Cardiac muscle cell (in vitro differentiated cells and primary cell): Measurements from ENCODE around the gene TRMT2A. TPM values are rescaled to one million over a fixed set of nuclear protein-coding genes. Genes with fewer than 3 reads are reported as not detected.

Source experiments
- DNase-seq, 2 donors: peaks; one replicate each; pipeline versions ENCODE4 v3.0.0 to v3.0.0-alpha.2; 2010 to 2017; ENCODE audit warnings: low read depth in 1 of 2, low spot score in 1 of 2
- H3K27ac ChIP-seq: fragments of 200-600 bp; sonication (generic); 2 replicates; pipeline ENCODE4 v1.5.1; 2016
- H3K27me3 ChIP-seq: fragments of 200-600 bp; sonication (generic); 2 replicates; pipeline ENCODE4 v1.6.0; 2016; ENCODE audit warnings: control low read depth
- H3K36me3 ChIP-seq: fragments of 200-600 bp; sonication (generic); 2 replicates; pipeline ENCODE4 v1.5.1; 2016; ENCODE audit warnings: control low read depth
- H3K4me1 ChIP-seq: fragments of 200-600 bp; sonication (generic); 2 replicates; pipeline ENCODE4 v1.8.1; 2017; ENCODE audit warnings: low read depth, mild to moderate bottlenecking, mixed run types
- H3K4me3 ChIP-seq: fragments of 200-600 bp; sonication (generic); 2 replicates; pipeline ENCODE4 v1.5.1; 2016; ENCODE audit warnings: mild to moderate bottlenecking
- H3K9me3 ChIP-seq: fragments of 200-600 bp; sonication (generic); 2 replicates; pipeline ENCODE4 v1.5.1; 2017; ENCODE audit warnings: low read depth, mild to moderate bottlenecking, control low read depth
- polyA plus RNA-seq: library from polyadenylated mRNA; unstranded; fragments of >200 nt; fragmentation: Nextera tagmentation; extraction: Ambion mirVana; gene quantifications from 2 replicates; pipeline ENCODE4 v1.2.1, GENCODE V29; 2016
- total RNA-seq: library from RNA; depleted of rRNA; stranded (reverse); fragments of >200 nt; gene quantifications from 2 replicates; pipeline ENCODE4 v1.2.3, GENCODE V29; 2016
- TF ChIP-seq, protein P1 (sequence below): IDR thresholded peaks from 2 replicates; pipeline ENCODE4 v1.5.1; 2012; ENCODE audit warnings: low read depth, mild to moderate bottlenecking, low read length

TRMT2A gene
- total and polyA plus RNA-seq, 2 experiments from 2014 or later, result 71.9 to 77.7 TPM

GRCh38 chr22:20142711-20143621 is 25.9 kb upstream of the TRMT2A start:
- DNase-seq, result no peak
- Histone ChIP-seq H3K36me3 (no peaks in the 10 kb centered on the region), H3K4me1 (peaks cover 9% of the 10 kb centered on the region), H3K9me3 (no peaks in the 10 kb centered on the region), H3K4me3 (no peak overlapping the region), H3K27me3 (no peaks in the 10 kb centered on the region), H3K27ac (no peak overlapping the region)
- TF ChIP-seq, protein P1, sequence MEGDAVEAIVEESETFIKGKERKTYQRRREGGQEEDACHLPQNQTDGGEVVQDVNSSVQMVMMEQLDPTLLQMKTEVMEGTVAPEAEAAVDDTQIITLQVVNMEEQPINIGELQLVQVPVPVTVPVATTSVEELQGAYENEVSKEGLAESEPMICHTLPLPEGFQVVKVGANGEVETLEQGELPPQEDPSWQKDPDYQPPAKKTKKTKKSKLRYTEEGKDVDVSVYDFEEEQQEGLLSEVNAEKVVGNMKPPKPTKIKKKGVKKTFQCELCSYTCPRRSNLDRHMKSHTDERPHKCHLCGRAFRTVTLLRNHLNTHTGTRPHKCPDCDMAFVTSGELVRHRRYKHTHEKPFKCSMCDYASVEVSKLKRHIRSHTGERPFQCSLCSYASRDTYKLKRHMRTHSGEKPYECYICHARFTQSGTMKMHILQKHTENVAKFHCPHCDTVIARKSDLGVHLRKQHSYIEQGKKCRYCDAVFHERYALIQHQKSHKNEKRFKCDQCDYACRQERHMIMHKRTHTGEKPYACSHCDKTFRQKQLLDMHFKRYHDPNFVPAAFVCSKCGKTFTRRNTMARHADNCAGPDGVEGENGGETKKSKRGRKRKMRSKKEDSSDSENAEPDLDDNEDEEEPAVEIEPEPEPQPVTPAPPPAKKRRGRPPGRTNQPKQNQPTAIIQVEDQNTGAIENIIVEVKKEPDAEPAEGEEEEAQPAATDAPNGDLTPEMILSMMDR, result no peak

DNA sequence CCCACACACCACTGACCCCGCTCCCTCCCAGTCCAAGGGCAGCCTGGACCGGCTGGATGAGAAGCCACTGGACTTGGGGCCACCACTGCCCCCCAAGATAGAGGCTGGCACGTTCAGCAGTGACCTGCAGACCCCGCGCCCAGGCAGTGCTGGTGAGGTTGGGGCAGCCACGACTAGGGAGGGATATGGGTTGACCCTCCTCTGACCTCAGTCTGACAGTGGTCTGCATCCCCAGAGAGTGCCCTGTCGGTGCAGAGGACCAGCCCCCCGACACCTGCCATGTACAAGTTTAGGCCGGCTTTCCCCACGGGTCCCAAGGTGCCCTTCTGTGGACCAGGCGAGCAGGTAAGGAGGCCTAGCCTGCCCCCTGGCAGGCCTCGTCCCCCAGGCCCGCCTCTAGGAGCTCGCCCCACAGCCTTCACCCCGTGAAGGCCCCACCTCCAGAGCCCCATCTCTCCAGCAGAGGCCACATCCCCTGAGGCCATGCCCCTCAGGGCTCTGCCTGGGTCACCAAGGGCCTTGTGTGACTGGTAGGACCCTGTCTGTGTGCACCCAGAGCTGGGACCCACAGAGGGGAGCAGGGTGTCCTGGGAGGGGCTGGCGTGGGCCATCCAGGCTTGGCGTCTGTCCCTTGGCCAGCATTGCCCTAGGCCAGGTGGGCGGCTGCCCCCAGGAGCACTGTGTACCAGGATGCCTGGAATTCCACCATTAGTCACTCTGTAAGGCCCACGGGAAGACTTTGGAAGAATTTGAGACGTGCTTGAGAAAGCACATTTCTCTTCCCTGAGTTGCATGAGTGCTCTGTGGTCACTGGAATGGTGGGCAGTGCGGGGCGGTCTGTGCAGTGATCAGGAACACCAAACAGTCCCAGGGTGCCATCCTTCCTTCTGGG is 24.4 kb upstream of the TRMT2A start:
- Histone ChIP-seq H3K27me3 (no peaks in the 10 kb centered on the region), H3K4me1 (peaks cover 23% of the 10 kb centered on the region), H3K27ac (no peak overlapping the region), H3K9me3 (no peaks in the 10 kb centered on the region), H3K36me3 (no peaks in the 10 kb centered on the region), H3K4me3 (no peak overlapping the region)
- TF ChIP-seq, protein P1, result no peak
- peak in 1 of 2 donors; percentile 49 for DNase-seq

GRCh38 chr22:20140521-20140964 is 23.5 kb upstream of the TRMT2A start:
- no peak for DNase-seq
- Histone ChIP-seq H3K36me3 (no peaks in the 10 kb centered on the region), H3K27ac (no peak overlapping the region), H3K4me3 (no peak overlapping the region), H3K4me1 (peaks cover 28% of the 10 kb centered on the region), H3K9me3 (no peaks in the 10 kb centered on the region), H3K27me3 (no peaks in the 10 kb centered on the region)
- TF ChIP-seq, protein P1, result no peak

DNA sequence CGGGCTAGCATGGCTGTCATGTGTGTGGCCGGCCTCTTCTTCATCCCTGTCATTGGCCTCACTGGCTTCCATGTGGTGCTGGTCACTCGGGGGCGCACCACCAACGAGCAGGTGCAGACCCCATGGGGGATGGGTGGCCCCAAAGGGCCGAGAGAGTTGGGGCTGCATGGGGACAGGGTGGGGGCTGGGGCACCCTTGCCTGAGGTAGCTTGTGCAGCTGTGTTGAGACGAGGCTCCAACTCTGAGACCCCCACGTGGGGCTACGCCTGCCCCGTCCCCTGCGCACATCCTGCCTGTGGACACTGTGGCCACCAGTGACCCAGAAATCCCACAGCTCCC is 23.1 kb upstream of the TRMT2A start:
- Histone ChIP-seq H3K27ac (no peak overlapping the region), H3K36me3 (no peaks in the 10 kb centered on the region), H3K4me1 (peaks cover 32% of the 10 kb centered on the region), H3K9me3 (no peaks in the 10 kb centered on the region), H3K27me3 (no peaks in the 10 kb centered on the region), H3K4me3 (no peak overlapping the region)
- TF ChIP-seq, protein P1, result no peak
- DNase-seq, result no peak

- Histone ChIP-seq H3K4me1 (peaks cover 32% of the 10 kb centered on the region), H3K27ac (no peak overlapping the region), H3K36me3 (no peaks in the 10 kb centered on the region), H3K27me3 (no peaks in the 10 kb centered on the region), H3K4me3 (no peak overlapping the region), H3K9me3 (no peaks in the 10 kb centered on the region)
- no peak for DNase-seq
- TF ChIP-seq, protein P1, result no peak
These were observed 22.5 kb upstream of the TRMT2A start for GRCh38 chr22:20139391-20140106.
